Germinal center (tissue), 1 donor: ENCODE data around the gene PCSK7.

ENCODE experiments used
- DNase-seq: peaks from one replicate; pipeline ENCODE4 v3.0.0; 2012; ENCODE audit warnings: mixed read lengths, low spot score

PCSK7 gene

GRCh38 chr11:117199053-117199915, 32.6 kb downstream of the PCSK7 start, which contains the start of gene TAGLN:
TAGLN (plus strand) TSS chr11:117199370; CDS start chr11:117203014, 3,644 bp downstream.
- DNase-seq: no peak

GRCh38 chr11:117198613-117199012, 33.3 kb downstream of the PCSK7 start:
- no peak for DNase-seq

DNA sequence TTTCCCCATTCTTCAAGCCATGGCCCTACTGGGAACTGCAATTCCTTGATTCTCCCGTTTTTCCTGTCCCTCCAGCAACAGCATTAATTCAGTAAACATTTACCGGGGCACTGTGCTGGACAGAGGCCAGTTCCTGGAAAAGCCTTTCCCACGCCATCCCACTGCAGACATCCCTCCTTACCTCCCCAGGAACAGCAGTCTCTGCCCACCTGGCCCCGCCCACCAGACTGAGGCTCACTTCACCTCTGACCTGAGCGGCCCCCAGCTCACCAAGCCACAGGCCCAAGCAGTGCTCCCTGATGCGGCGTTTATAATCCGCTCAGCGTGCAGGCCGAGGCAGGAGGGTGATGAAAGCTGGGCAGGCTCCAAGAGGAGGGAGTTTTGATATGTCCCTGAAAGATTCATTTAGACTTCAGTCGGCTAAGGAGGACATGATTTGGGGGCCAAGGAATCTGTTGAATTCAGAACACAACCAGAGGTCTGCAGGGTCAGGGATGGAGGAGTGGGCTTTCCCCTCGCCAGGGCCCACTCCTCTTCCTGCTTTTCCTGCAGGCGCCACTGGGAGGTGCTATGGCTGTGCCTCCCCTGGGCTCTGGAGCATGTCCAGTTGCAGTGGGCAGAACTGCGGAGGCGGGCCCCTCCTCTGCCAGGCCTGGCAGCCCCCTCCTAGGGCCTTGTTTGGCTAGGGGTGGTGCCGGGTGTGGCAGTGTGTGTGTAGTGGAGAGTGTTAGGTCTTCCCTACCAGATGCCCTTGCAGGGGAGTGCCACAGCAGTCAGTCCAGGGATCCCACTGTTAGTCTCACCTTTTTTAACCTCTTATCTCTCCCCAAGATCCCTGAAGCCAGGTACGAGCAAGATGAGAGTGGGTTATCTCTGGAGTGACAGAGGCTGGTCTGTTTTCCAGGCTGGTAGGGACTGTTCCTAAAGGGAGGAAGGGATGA, 34.1 kb downstream of the PCSK7 start:
- no peak for DNase-seq

- no peak for DNase-seq
Observed at GRCh38 chr11:117197006-117197405, 34.9 kb downstream of the PCSK7 start.

GRCh38 chr11:117195761-117196160, 36.1 kb downstream of the PCSK7 start:
- no peak for DNase-seq

DNA sequence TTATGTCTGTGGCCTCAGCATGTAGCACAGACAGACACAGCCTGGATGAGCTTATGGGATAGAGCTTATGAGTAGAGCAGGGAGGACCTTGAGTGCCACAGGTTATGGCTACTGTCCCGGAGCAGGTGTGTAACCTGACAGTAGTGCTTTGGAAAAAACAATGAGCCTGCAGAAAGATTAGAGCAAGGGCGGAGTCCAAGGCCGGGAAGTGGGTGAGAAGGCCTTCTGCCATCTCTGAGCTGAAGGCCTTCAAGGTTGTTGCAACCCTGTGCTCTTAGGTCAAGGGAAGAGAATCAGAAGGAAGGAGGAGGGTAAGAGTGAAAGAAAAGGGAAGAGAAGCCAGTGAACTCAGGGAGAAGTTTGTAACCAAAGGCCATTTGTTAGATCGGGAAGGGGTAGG, 36.6 kb downstream of the PCSK7 start:
- no peak for DNase-seq

- no peak for DNase-seq
Observed at GRCh38 chr11:117194267-117194666, 37.6 kb downstream of the PCSK7 start.

- DNase-seq: no peak
Observed at GRCh38 chr11:117193130-117194020, 38.5 kb downstream of the PCSK7 start.

GRCh38 chr11:117192401-117192875, 39.4 kb downstream of the PCSK7 start:
- DNase-seq: no peak

GRCh38 chr11:117191680-117192400, 40.0 kb downstream of the PCSK7 start:
- DNase-seq: no peak

- no peak for DNase-seq
Observed at GRCh38 chr11:117189941-117190544, 41.8 kb downstream of the PCSK7 start.

DNA sequence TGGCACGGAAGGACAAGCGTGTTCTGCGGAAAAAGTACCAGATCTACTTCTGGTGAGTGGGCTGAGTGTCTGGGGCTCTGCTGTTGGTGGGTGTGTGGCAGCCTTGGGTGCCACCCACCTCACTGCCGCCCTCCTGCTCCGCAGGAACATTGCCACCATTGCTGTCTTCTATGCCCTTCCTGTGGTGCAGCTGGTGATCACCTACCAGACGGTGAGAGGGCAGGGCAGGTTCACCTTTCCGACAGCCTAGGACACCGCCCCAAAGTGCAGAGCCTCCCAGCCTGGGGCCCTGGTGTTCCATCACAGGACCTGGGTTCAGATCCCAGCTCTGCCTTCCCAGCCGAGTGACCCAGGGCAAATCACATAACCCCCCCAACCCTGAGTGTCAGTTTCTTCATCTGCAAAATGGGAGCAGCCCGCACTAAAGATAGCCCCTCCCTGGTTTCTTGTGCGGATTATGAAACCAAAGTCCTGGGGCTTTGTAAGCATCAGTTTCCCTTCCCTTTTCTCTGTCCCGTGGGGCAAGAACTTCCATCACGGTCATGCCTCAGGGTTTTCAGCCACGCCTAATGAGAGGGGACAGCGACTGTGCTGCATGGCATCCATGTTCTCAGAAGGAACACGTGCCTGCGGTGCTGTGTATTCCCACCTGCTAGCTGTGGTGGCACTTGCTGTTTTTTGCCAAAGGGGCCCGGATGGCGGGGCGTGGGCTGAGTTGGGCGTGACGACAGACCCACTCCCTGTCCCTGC, 42.5 kb downstream of the PCSK7 start:
- DNase-seq: peak; percentile 85

DNA sequence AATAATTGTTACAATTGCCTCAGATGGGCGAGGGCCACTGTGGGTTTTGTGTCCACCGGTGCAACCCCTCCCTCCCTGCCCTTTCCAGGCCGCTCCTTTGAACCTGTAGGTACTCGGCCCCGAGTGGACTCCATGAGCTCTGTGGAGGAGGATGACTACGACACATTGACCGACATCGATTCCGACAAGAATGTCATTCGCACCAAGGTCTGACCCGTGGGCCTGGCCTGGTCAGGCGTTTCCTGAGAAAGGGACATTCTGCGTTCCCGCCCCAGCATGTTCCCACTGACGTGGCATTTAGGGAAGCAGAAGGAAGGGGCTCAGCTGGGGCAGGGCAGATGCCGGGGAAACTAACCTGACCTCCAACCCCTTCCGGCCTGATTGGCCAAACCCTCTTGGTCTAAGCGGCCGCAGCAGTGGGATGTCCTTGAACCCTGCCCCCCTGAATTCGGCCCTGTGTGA, 43.2 kb downstream of the PCSK7 start:
- no peak for DNase-seq

DNA sequence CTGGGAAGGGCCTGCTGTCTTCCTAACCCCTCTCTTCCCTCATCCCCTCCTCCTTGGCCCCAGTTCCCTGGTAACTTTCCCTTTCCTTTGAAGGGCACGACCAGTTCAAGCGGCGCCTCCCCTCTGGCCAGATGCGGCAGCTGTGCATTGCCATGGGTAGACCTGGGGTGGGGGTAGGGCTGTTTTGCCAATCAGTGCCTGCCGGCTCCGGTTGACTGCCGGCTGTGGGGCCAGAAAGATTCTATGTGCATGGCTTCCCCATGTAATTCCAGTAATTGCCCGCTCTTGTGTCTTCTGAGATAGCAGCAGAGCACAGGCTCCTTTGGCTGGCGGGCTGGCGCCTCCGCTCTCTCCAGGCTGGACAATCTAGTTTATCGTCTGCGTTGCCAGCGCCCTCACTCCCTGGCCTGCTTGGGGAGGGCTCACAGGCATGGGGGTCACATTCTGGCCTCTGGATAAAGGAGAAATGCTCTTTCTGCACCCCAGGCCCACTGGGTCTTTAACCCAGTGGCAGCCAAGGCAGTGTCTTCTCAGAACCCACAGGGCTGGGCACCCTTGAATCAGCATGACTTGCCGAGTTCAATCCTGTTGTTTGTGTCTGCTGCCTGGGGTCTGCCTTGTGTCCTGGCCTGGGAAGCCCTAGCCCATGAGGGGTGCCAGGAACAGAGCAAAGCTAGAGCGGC, 43.9 kb downstream of the PCSK7 start:
- no peak for DNase-seq

- no peak for DNase-seq
Observed at GRCh38 chr11:117187428-117187798, 44.5 kb downstream of the PCSK7 start.

GRCh38 chr11:117187007-117187406, 44.9 kb downstream of the PCSK7 start:
- DNase-seq: no peak

DNA sequence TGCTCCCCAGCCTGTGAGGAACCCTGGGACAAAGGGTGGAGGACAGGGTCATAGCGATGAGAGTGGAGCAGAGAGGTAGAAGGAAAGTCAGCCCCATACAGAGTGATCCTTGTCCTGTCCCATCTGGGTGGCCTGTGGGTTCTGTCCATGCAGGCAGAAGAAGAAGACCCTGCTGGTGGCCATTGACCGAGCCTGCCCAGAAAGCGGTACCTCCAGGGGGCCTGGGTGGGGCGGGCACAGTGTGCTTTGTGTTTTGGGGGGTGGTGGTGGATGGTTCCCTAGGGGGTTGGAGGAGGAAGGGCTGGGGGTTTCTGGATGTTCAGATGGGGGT, 45.5 kb downstream of the PCSK7 start:
- DNase-seq: no peak

DNA sequence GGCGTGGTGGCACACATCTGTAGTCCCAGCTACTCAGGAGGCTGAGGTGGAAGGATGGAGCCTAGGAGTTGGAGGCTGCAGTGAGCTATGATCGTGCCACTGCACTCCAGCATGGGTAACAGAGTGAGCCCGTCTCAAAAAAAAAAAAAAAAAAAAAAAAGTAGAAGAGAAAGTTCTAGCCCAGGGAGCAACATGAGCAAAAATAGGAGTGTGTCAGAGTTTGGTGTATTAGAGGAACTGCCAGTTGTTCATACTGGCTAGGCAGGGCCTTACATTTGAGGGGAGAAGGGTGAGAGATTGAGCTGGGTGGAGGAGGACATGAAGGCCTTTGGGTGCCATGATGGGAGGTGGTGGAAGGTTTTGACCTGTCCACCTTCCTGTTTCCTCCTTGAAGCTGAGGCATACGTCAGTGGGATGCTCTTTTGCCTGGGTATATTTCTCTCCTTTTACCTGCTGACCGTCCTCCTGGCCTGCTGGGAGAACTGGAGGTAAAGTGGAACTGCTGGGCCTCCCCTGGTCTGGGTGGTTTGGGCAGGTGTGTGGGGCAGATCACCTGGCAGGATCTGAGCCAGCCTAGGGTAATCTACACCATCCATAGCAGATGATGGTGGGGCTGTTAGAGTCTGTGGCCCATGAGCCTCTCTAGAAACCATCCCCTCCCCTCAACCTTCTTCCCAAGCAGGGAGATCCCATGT, 46.0 kb downstream of the PCSK7 start:
- peak; percentile 77 for DNase-seq
